Endometrium (tissue), 2 donors: ENCODE measurements around the gene MBLAC2.

ENCODE experiments used
- FAIRE-seq: peaks from 2 replicates; lab custom pipeline; 2012; peaks lifted over from hg19 to GRCh38; lab: Jason Lieb, UNC
- donor health status: control.
- donor health status: control.

The MBLAC2 gene

DNA sequence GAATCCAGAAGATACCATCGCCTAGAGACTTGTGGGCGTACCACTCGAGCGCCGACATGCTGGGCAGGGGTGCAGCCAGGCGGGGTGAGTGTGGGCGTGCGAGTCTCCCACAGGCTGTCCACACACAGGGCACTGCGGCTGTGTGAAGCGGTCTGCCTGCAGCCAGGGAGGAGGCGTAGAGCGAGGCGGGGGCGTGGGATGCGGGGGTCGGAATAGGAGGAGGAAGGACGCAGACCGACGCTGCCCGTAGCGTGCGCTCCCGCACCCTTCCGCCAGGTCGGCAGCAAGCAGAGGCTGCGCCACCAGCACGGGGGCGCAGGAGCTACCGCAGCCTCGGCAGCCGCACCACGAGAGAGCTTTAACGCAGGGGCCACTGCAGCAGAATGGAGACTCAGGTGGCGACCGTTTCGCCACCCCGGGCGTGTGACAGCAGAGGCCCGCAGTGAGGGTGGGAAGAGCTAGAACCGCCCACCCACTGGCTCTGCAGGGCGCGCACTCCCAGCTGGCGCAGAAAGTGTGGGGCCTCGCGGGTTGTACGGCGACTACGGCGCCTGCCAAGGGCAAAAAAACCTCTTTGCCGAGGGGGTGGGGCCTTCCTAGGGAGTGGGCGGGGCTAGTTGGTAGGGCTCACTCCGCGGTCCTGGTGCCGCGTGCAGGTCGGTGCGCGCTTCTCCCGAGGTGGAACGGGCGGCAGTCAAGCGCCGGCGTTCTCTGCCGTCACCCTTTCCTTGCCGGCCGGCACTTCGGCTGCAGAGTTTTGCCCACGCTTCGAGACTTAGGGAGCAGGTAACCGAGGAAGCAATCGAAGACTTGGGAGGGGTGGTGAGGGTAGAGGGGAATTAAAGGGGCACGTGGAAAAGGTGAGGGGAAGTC, at the start of gene MBLAC2, which contains the start of gene POLR3G:
TSS of gene MBLAC2 (minus strand) at position 537 of the 873 bp plus-strand sequence. CDS start at position 58, 479 bp downstream.
TSS of gene POLR3G (plus strand) at position 630 of the 873 bp plus-strand sequence. CDS start 10,704 bp downstream, outside the sequence.
- no peak for FAIRE-seq

- FAIRE-seq = no peak
These were observed 44.5 kb upstream of the MBLAC2 start for GRCh38 chr5:90519081-90519480.

DNA sequence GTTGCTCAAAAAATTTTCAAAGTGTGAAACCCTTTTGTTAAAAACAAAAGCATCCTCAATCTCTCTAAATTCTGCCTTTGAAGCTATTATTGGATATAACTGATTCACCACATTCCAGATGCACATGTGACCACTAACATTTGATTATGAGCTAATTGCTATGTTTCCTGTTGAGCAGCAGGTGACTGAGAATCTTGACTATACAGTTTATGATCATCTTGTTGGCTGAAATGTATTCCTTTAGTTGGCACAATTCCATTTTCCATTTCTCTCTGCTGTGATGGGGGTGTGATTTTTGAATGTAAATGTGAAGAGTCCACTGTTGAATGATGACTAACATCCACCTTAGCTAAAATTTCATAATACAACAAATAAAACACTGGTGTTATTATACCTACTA, 44.1 kb upstream of the MBLAC2 start:
- no peak for FAIRE-seq

- FAIRE-seq = no peak
These were observed 39.9 kb upstream of the MBLAC2 start for GRCh38 chr5:90514520-90514919.

DNA sequence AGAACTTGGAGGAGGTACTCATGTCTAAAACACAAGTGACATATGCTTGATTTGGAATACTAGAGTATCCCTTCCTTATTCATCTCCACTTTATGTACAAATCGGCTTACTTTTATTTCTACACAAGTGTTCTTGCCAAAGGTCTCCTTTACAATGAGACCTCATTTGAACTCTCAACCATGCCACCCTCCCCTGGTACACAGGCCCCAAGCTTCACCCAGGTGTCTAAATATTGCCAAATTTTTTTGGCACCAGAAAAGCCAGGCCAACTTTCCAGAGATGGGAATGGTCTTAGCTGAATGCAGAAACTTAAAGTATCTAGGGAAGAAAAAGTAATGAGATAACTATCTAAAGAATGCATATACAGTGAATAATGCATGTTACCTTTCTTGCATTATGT, 35.9 kb upstream of the MBLAC2 start:
- FAIRE-seq = no peak

GRCh38 chr5:90506221-90506620, 31.6 kb upstream of the MBLAC2 start:
- no peak for FAIRE-seq

DNA sequence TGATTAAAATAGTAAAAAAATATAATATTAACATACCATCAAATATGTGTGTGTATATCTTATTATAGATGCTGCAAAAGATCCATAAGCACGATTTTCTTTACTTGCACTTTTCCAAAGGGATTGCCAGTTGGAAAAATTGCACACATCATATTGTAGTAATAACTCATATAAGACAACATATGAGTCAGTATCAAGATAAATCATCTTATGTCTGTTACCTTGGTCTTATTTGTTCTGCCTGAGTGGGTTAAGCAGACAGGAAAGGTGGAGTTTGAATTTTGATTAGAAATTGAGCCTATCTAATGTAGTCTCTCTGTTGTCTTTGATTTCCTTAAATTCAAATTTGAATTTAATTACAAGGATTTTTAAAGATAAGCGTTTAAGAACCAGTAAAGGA, 30.2 kb upstream of the MBLAC2 start:
- no peak for FAIRE-seq

- FAIRE-seq = no peak
These were observed 29.0 kb upstream of the MBLAC2 start for GRCh38 chr5:90503596-90503995.

DNA sequence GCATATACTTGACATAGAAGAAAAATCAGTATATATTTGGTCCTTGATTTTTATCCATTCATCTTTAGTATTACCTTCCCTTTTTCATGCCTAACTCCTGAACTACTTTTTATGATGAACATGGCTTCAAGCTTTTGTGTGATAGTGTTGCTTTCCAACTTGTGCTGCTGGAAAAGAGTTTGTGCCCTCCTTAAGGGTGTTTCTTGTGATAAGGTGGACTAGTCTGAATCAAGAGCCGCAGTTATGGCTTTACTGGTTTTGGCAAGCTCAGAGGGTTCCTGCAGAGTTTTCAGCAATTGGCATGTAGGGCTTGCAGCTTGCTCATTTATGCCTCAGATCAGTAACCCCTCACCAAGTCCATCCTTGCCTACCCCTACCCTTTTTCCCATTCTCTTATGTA, 20.6 kb upstream of the MBLAC2 start:
- FAIRE-seq = no peak

GRCh38 chr5:90494043-90494442, 19.5 kb upstream of the MBLAC2 start:
- FAIRE-seq = no peak

GRCh38 chr5:90488791-90489190, 14.2 kb upstream of the MBLAC2 start:
- no peak for FAIRE-seq

DNA sequence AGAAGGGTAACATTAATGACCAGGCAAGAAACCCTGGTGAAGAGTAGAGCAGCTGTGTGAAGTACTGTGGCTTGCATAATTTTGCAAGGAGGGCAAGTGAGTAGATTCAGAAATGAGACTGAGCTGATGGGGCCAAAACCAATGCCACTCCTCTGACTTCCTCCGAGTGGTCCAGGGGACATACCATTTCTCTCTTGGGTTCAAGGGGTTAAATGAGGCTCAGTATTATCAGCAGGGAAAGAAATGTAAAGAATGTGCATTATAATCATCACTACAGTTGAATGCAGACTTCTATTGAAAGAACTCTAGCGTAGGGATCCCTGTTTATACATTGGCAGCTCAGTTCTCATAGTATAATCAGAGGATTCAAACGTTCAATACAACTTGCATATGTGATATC, 10.0 kb upstream of the MBLAC2 start:
- no peak for FAIRE-seq

DNA sequence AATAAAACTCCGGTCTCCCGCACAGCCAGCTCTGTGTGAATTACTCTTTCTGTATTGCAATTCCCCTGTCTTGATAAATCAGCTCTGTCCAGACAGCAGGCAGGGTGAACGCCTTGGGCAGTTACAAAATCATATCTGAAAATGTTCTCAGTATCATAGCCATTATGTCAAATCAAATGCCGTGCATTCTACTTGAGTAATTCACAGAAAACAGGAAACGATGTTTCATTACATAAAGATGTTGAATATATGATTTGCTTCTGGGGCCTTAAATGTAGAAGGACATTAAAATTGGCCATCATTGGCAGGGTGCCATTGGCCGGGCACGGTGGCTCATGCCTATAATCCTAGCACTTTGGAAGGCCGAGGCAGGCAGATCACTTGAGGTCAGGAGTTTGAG, 8.6 kb upstream of the MBLAC2 start:
- no peak for FAIRE-seq

GRCh38 chr5:90480699-90481098, 6.1 kb upstream of the MBLAC2 start:
- FAIRE-seq = no peak

DNA sequence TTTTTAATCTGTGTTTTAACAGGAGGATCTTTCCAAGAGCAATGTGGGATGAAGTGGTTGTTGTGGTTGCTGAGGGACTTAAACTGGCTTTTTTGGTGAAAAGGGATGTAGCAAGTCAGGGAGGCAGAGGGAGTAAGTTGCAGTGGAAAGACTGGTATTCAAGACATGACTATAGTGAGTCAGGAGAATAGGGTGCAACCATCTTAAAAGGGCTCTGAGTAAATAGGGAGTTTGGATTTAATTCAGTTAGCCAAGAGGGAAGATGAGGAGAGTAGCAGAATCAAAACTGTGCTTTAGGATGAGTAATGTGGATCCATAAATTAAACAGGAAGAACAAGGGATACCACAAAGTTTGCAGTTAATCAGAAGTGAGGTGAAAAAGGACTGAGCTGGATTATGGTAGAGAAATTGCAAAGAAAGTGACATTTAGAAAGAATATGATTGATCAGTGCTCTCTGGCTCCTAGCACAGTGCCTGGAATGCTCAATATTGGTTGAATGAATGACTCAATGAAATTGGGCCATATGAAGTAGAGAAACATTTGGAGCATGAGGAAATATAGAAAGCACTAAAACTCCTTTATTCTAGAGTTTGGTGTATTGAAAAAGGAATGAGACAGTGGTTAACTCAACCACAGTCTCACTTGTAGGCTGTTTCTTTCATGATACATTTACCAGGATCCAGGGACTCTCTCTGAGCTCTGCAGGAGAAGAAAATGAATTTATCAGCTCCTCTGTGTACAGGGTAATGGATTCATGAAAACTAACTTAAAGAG, 5.2 kb upstream of the MBLAC2 start:
- FAIRE-seq = no peak

- no peak for FAIRE-seq
These were observed 3.1 kb upstream of the MBLAC2 start for GRCh38 chr5:90477621-90478215.

GRCh38 chr5:90477073-90477472, 2.5 kb upstream of the MBLAC2 start:
- no peak for FAIRE-seq

- FAIRE-seq = no peak
These were observed 1.8 kb upstream of the MBLAC2 start for GRCh38 chr5:90476391-90476790.

GRCh38 chr5:90475436-90475980, 937 bp upstream of the MBLAC2 start:
- FAIRE-seq = no peak

GRCh38 chr5:90473396-90474234, 956 bp downstream of the MBLAC2 start:
- no peak for FAIRE-seq

DNA sequence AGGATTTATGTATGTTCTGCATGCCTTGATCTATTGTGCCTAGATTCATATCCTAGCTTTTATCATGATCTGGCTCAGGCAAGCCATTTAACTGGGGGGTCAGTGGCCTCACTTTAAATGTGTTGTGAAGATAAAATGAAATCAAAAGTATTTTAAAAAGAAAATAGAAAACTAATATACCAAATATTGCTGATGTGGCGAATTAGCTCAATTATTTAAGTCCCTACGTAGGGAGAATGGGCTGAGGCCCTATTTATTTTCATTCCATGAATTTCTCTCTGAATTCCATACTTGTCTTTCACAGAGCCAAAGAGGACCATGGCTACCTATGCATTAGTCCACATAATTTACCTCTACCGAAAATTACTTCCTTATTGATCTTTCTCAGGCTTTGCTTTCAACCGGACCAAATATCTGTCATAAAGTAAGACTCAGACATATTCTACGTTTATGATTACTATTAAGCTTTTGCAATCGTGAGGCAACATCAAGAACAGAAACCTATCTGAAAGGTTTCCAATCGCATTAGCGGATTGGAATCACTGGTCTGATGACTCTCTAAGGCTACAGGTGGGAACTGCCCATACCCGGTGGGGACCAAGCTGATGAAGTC, 1.7 kb downstream of the MBLAC2 start:
- FAIRE-seq = no peak
